ENCODE measurements around the gene DHPS.
"Not testable (repeated sequence)": the region's sequence is repeated elsewhere in the genome, so short reads cannot be mapped to it uniquely, and the experiment has no call there.

DHPS gene

GRCh38 chr19:12694641-12695040, 13.0 kb upstream of the DHPS start:
- Histone ChIP-seq H3K9me3 (ENCODE audit: control insufficient read depth, insufficient read depth, low read depth, low read length) (no peaks in the 10 kb centered on the region), H3K4me1 (ENCODE audit: control insufficient read depth, insufficient read depth, low read length) (peaks cover 4% of the 10 kb centered on the region; the same call in 1 of the 2 replicates), H3K27me3 (ENCODE audit: control insufficient read depth, insufficient read depth, low read length) (no peaks in the 10 kb centered on the region), H3K4me3 (ENCODE audit: low read depth, low read length) (no peak overlapping the region), H3K27ac (ENCODE audit: low read depth, low read length) (no peak overlapping the region), H3K9ac (ENCODE audit: low read length) (no peak overlapping the region), H3K36me3 (ENCODE audit: control insufficient read depth, insufficient read depth, low read length) (peaks cover 14% of the 10 kb centered on the region)

- Histone ChIP-seq H3K9ac (ENCODE audit: low read length) (no peak overlapping the region), H3K4me3 (ENCODE audit: low read depth, low read length) (no peak overlapping the region), H3K36me3 (ENCODE audit: control insufficient read depth, insufficient read depth, low read length) (0 out of 2 replicates have a peak, but pooled peaks cover under 1% of the 10 kb centered on the region), H3K27ac (ENCODE audit: low read depth, low read length) (no peak overlapping the region), H3K9me3 (ENCODE audit: control insufficient read depth, insufficient read depth, low read depth, low read length) (no peaks in the 10 kb centered on the region), H3K27me3 (ENCODE audit: control insufficient read depth, insufficient read depth, low read length) (no peaks in the 10 kb centered on the region), H3K4me1 (ENCODE audit: control insufficient read depth, insufficient read depth, low read length) (peaks cover 4% of the 10 kb centered on the region; the same call in 1 of the 2 replicates)
These were observed 11.3 kb upstream of the DHPS start for GRCh38 chr19:12692960-12693359.

- Histone ChIP-seq H3K9me3 (ENCODE audit: control insufficient read depth, insufficient read depth, low read depth, low read length) (no peaks in the 10 kb centered on the region), H3K9ac (ENCODE audit: low read length) (no peak overlapping the region), H3K27me3 (ENCODE audit: control insufficient read depth, insufficient read depth, low read length) (no peaks in the 10 kb centered on the region), H3K36me3 (ENCODE audit: control insufficient read depth, insufficient read depth, low read length) (no peaks in the 10 kb centered on the region), H3K4me1 (ENCODE audit: control insufficient read depth, insufficient read depth, low read length) (no peaks in the 10 kb centered on the region), H3K4me3 (ENCODE audit: low read depth, low read length) (no peak overlapping the region), H3K27ac (ENCODE audit: low read depth, low read length) (no peak overlapping the region)
These were observed 8.0 kb upstream of the DHPS start for GRCh38 chr19:12689581-12690216.

GRCh38 chr19:12689012-12689411, 7.3 kb upstream of the DHPS start:
- Histone ChIP-seq H3K27me3 (ENCODE audit: control insufficient read depth, insufficient read depth, low read length) (no peaks in the 10 kb centered on the region), H3K9ac (ENCODE audit: low read length) (no peak overlapping the region), H3K4me3 (ENCODE audit: low read depth, low read length) (no peak overlapping the region), H3K9me3 (ENCODE audit: control insufficient read depth, insufficient read depth, low read depth, low read length) (no peaks in the 10 kb centered on the region), H3K27ac (ENCODE audit: low read depth, low read length) (no peak overlapping the region), H3K4me1 (ENCODE audit: control insufficient read depth, insufficient read depth, low read length) (no peaks in the 10 kb centered on the region), H3K36me3 (ENCODE audit: control insufficient read depth, insufficient read depth, low read length) (no peaks in the 10 kb centered on the region)

- no peaks in the 10 kb centered on the region for H3K4me1 ChIP-seq (ENCODE audit: control insufficient read depth, insufficient read depth, low read length)
- no peak within 1 kb of the TSS for H3K4me3 ChIP-seq (ENCODE audit: low read depth, low read length)
- H3K36me3 ChIP-seq (ENCODE audit: control insufficient read depth, insufficient read depth, low read length) = no peaks in the 10 kb centered on the region
- no peaks in the 10 kb centered on the region for H3K27me3 ChIP-seq (ENCODE audit: control insufficient read depth, insufficient read depth, low read length)
- H3K27ac ChIP-seq (ENCODE audit: low read depth, low read length) = no peak within 1 kb of the TSS
- no peak within 1 kb of the TSS for H3K9ac ChIP-seq (ENCODE audit: low read length)
- H3K9me3 ChIP-seq (ENCODE audit: control insufficient read depth, insufficient read depth, low read depth, low read length) = no peaks in the 10 kb centered on the region
These were observed 6.0 kb upstream of the DHPS start, which contains the start of gene GNG14 for GRCh38 chr19:12687496-12688196. Gene GNG14 (plus strand): TSS chr19:12687998. CDS start chr19:12688049, 51 bp downstream.

- H3K36me3 ChIP-seq (ENCODE audit: control insufficient read depth, insufficient read depth, low read length) = no peaks in the 10 kb centered on the region
- H3K4me1 ChIP-seq (ENCODE audit: control insufficient read depth, insufficient read depth, low read length) = no peaks in the 10 kb centered on the region
- no peaks in the 10 kb centered on the region for H3K9me3 ChIP-seq (ENCODE audit: control insufficient read depth, insufficient read depth, low read depth, low read length)
- H3K27ac ChIP-seq (ENCODE audit: low read depth, low read length) = no peak overlapping the region
- H3K9ac ChIP-seq (ENCODE audit: low read length) = no peak overlapping the region
- H3K4me3 ChIP-seq (ENCODE audit: low read depth, low read length) = no peak overlapping the region
- H3K27me3 ChIP-seq (ENCODE audit: control insufficient read depth, insufficient read depth, low read length) = no peaks in the 10 kb centered on the region
These were observed 4.2 kb upstream of the DHPS start for GRCh38 chr19:12685831-12686230.

- peaks cover 49% of the 10 kb centered on the region for H3K36me3 ChIP-seq (ENCODE audit: control insufficient read depth, insufficient read depth, low read length)
- no peaks in the 10 kb centered on the region for H3K27me3 ChIP-seq (ENCODE audit: control insufficient read depth, insufficient read depth, low read length)
- H3K4me1 ChIP-seq (ENCODE audit: control insufficient read depth, insufficient read depth, low read length) = no peaks in the 10 kb centered on the region
- H3K9ac ChIP-seq (ENCODE audit: low read length) = no peak overlapping the region
- H3K9me3 ChIP-seq (ENCODE audit: control insufficient read depth, insufficient read depth, low read depth, low read length) = no peaks in the 10 kb centered on the region
- H3K4me3 ChIP-seq (ENCODE audit: low read depth, low read length) = no peak overlapping the region
- H3K27ac ChIP-seq (ENCODE audit: low read depth, low read length) = no peak overlapping the region
These were observed 1.6 kb downstream of the DHPS start for GRCh38 chr19:12680034-12680433.

GRCh38 chr19:12678039-12678438, 3.6 kb downstream of the DHPS start:
- H3K4me1 ChIP-seq (ENCODE audit: control insufficient read depth, insufficient read depth, low read length); H3K27ac ChIP-seq (ENCODE audit: low read depth, low read length); H3K9me3 ChIP-seq (ENCODE audit: control insufficient read depth, insufficient read depth, low read depth, low read length); H3K9ac ChIP-seq (ENCODE audit: low read length); H3K27me3 ChIP-seq (ENCODE audit: control insufficient read depth, insufficient read depth, low read length); H3K4me3 ChIP-seq (ENCODE audit: low read depth, low read length): not testable (repeated sequence)
- peaks cover 64% of the 10 kb centered on the region for H3K36me3 ChIP-seq (ENCODE audit: control insufficient read depth, insufficient read depth, low read length)

GRCh38 chr19:12676928-12677327, 4.8 kb downstream of the DHPS start:
- Histone ChIP-seq H3K9ac (ENCODE audit: low read length) (no peak overlapping the region), H3K36me3 (ENCODE audit: control insufficient read depth, insufficient read depth, low read length) (peaks cover 69% of the 10 kb centered on the region), H3K27ac (ENCODE audit: low read depth, low read length) (no peak overlapping the region), H3K27me3 (ENCODE audit: control insufficient read depth, insufficient read depth, low read length) (no peaks in the 10 kb centered on the region), H3K4me1 (ENCODE audit: control insufficient read depth, insufficient read depth, low read length) (no peaks in the 10 kb centered on the region), H3K9me3 (ENCODE audit: control insufficient read depth, insufficient read depth, low read depth, low read length) (no peaks in the 10 kb centered on the region), H3K4me3 (ENCODE audit: low read depth, low read length) (no peak overlapping the region)

GRCh38 chr19:12676384-12676792, 5.3 kb downstream of the DHPS start:
- Histone ChIP-seq H3K36me3 (ENCODE audit: control insufficient read depth, insufficient read depth, low read length) (peaks cover 69% of the 10 kb centered on the region), H3K9ac (ENCODE audit: low read length) (no peak overlapping the region), H3K27ac (ENCODE audit: low read depth, low read length) (no peak overlapping the region), H3K9me3 (ENCODE audit: control insufficient read depth, insufficient read depth, low read depth, low read length) (no peaks in the 10 kb centered on the region), H3K4me3 (ENCODE audit: low read depth, low read length) (no peak overlapping the region), H3K4me1 (ENCODE audit: control insufficient read depth, insufficient read depth, low read length) (no peaks in the 10 kb centered on the region), H3K27me3 (ENCODE audit: control insufficient read depth, insufficient read depth, low read length) (no peaks in the 10 kb centered on the region)

- H3K27ac ChIP-seq (ENCODE audit: low read depth, low read length) = no peak overlapping the region
- no peak overlapping the region for H3K4me3 ChIP-seq (ENCODE audit: low read depth, low read length)
- no peak overlapping the region for H3K9ac ChIP-seq (ENCODE audit: low read length)
- no peaks in the 10 kb centered on the region for H3K9me3 ChIP-seq (ENCODE audit: control insufficient read depth, insufficient read depth, low read depth, low read length)
- no peaks in the 10 kb centered on the region for H3K4me1 ChIP-seq (ENCODE audit: control insufficient read depth, insufficient read depth, low read length)
- H3K27me3 ChIP-seq (ENCODE audit: control insufficient read depth, insufficient read depth, low read length) = no peaks in the 10 kb centered on the region
- peaks cover 69% of the 10 kb centered on the region for H3K36me3 ChIP-seq (ENCODE audit: control insufficient read depth, insufficient read depth, low read length)
These were observed 5.7 kb downstream of the DHPS start for GRCh38 chr19:12675940-12676339.

Measured in HUES6 (cell line).